Esophagus mucosa (tissue), 1 donor: ENCODE data around the gene TM4SF4. TPM values are rescaled to one million over a fixed set of nuclear protein-coding genes. Genes with fewer than 3 reads are reported as not detected.

Experiments used
- ATAC-seq: fragments of 200-7000 bp; cut with Tn5 transposase; one replicate; pipeline ENCODE4 v1.9.1; 2020
- total RNA-seq: library from RNA; stranded (reverse); gene quantifications from one replicate; pipeline ENCODE4 v1.2.4, GENCODE V29; 2023
- donor health status: DM: yes; HTN: yes; CAD: no.

TM4SF4 gene
- total RNA-seq, 1 donor from 2014 or later = not detected

- peak; percentile 39 for ATAC-seq
Measured at GRCh38 chr3:149487598-149488197, 13.2 kb downstream of the TM4SF4 start.

- no peak for ATAC-seq
Measured at GRCh38 chr3:149489060-149489690, 14.7 kb downstream of the TM4SF4 start.

GRCh38 chr3:149490260-149490971 is 15.9 kb downstream of the TM4SF4 start:
- no peak for ATAC-seq

- ATAC-seq = no peak
Measured at GRCh38 chr3:149493315-149494021, 19.0 kb downstream of the TM4SF4 start.

- ATAC-seq = peak; percentile 79
Measured at GRCh38 chr3:149494022-149494758, 19.7 kb downstream of the TM4SF4 start.

- peak; percentile 29 for ATAC-seq
Measured at GRCh38 chr3:149494759-149495580, 20.5 kb downstream of the TM4SF4 start.

- no peak for ATAC-seq
Measured at GRCh38 chr3:149495581-149496125, 21.2 kb downstream of the TM4SF4 start.

- ATAC-seq = no peak
Measured at GRCh38 chr3:149496891-149497290, 22.4 kb downstream of the TM4SF4 start.

- no peak for ATAC-seq
Measured at GRCh38 chr3:149497966-149498670, 23.6 kb downstream of the TM4SF4 start.

- ATAC-seq = no peak
Measured at GRCh38 chr3:149501524-149501923, 27.0 kb downstream of the TM4SF4 start.

- no peak for ATAC-seq
Measured at GRCh38 chr3:149502438-149502837, 27.9 kb downstream of the TM4SF4 start.

GRCh38 chr3:149506540-149506939 is 32.0 kb downstream of the TM4SF4 start:
- ATAC-seq = no peak

GRCh38 chr3:149506965-149507364 is 32.5 kb downstream of the TM4SF4 start:
- peak; percentile 9 for ATAC-seq

GRCh38 chr3:149507491-149508324 is 33.2 kb downstream of the TM4SF4 start:
- ATAC-seq = peak; percentile 73

- ATAC-seq = no peak
Measured at GRCh38 chr3:149509526-149509925, 35.0 kb downstream of the TM4SF4 start.

- no peak for ATAC-seq
Measured at GRCh38 chr3:149510480-149510879, 36.0 kb downstream of the TM4SF4 start.

GRCh38 chr3:149511040-149511626 is 36.6 kb downstream of the TM4SF4 start:
- ATAC-seq = no peak

- ATAC-seq = peak; percentile 69
Measured at GRCh38 chr3:149512073-149512782, 37.7 kb downstream of the TM4SF4 start.

GRCh38 chr3:149514471-149514870 is 40.0 kb downstream of the TM4SF4 start:
- ATAC-seq = no peak
